K562 (cell line): ENCODE data around the gene CHAF1A. TPM values are rescaled to one million over a fixed set of nuclear protein-coding genes. Genes with fewer than 3 reads are reported as not detected.

Experiments
- DACH1 ChIP-seq: fragments of 450-650 bp; IDR thresholded peaks from 2 replicates; pipeline ENCODE4 v1.6.1; 2018; ENCODE audit not compliant: partially characterized antibody
- E2F3 ChIP-seq: fragments of 250-450 bp; sonication (Bioruptor Pico); IDR thresholded peaks from 2 replicates; pipeline ENCODE4 v1.4.0; 2020; ENCODE audit warnings: mild to moderate bottlenecking
- EZH2 ChIP-seq: IDR thresholded peaks from 2 replicates; pipeline ENCODE4 v1.6.1; 2012; ENCODE audit warnings: low read depth, mild to moderate bottlenecking, inconsistent platforms, low read length, borderline replicate concordance
- MYC ChIP-seq, 2 experiments: fragments of 250-450 bp in 1 of 2; sonication (Bioruptor Pico) in 1 of 2; IDR thresholded peaks; 2 replicates each; pipeline versions ENCODE4 v1.5.1 to v1.6.1; 2012 to 2021; ENCODE audit warnings: low read depth in 2 of 2, borderline replicate concordance in 1 of 2, improper control_type of control experiment in 1 of 2, low read length in 1 of 2, mild to moderate bottlenecking in 1 of 2, moderate library complexity in 1 of 2
- NR1H2 ChIP-seq: sonication (generic); formaldehyde crosslinking; IDR thresholded peaks from 2 replicates; pipeline ENCODE4 v1.4.0; 2020; ENCODE audit warnings: mild to moderate bottlenecking, missing genetic modification reagents
- NR2C1 ChIP-seq, 2 experiments: fragments of 450-650 bp; IDR thresholded peaks; 2 replicates each; pipeline ENCODE4 v1.6.1; 2017; ENCODE audit warnings: mild to moderate bottlenecking in 2 of 2, antibody characterized with exemption in 1 of 2, inconsistent platforms in 1 of 2, missing compliant biosample characterization in 1 of 2, missing genetic modification characterization in 1 of 2
- POLR3A ChIP-seq: IDR thresholded peaks from 2 replicates; pipeline ENCODE4 v1.6.1; 2011; ENCODE audit warnings: borderline replicate concordance, mild to moderate bottlenecking, moderate library complexity; ENCODE audit not compliant: insufficient read length, insufficient read depth; ENCODE audit errors: extremely low read depth
- SIRT6 ChIP-seq: IDR thresholded peaks from one replicate; pipeline ENCODE4 v1.6.1; 2012; ENCODE audit warnings: low read depth, mild to moderate bottlenecking, control low read depth, inconsistent platforms, low read length, moderate library complexity
- SP2 ChIP-seq: IDR thresholded peaks from 2 replicates; pipeline ENCODE4 v1.6.1; 2011; ENCODE audit warnings: mild to moderate bottlenecking, low read depth, low read length, moderate library complexity; ENCODE audit not compliant: poor library complexity, severe bottlenecking; ENCODE audit errors: extremely low read depth
- YY1 ChIP-seq, 3 experiments: IDR thresholded peaks; 2 replicates each; pipeline ENCODE4 v1.6.1; 2011; ENCODE audit warnings: low read length in 2 of 3, mild to moderate bottlenecking in 2 of 3, moderate library complexity in 2 of 3, borderline replicate concordance in 1 of 3, control low read depth in 1 of 3, low read depth in 1 of 3; ENCODE audit not compliant: insufficient read depth in 3 of 3, insufficient replicate concordance in 2 of 3, control insufficient read depth in 1 of 3, insufficient read length in 1 of 3; ENCODE audit errors: extremely low read depth in 1 of 3
- ZNF311 ChIP-seq: fragments of 250-450 bp; sonication (Bioruptor Pico); IDR thresholded peaks from 2 replicates; pipeline ENCODE4 v1.4.0; 2020; ENCODE audit warnings: mild to moderate bottlenecking, moderate library complexity
- ZNF354B ChIP-seq: fragments of 250-450 bp; sonication (Bioruptor Pico); IDR thresholded peaks from 2 replicates; pipeline ENCODE4 v1.4.0; 2020
- ZNF79 ChIP-seq: fragments of 250-450 bp; sonication (Bioruptor Pico); IDR thresholded peaks from 2 replicates; pipeline ENCODE4 v1.4.0; 2020; ENCODE audit warnings: low read depth, mild to moderate bottlenecking, moderate library complexity
- polyA plus RNA-seq, 8 experiments: library from polyadenylated mRNA; depleted of rRNA in 4 of 8; stranded (reverse) in 5 of 8; unstranded in 3 of 8; fragments of >200 nt; fragmentation: Nextera tagmentation in 2 of 8; fragmentation: Illumina TruSeq in 1 of 8; extraction: Ambion mirVana in 2 of 8; extraction: Trizol in 1 of 8; gene quantifications; 2 replicates each; pipeline versions ENCODE4 v1.2.1 to v1.2.3, GENCODE V29; 2011 to 2014; ENCODE audit warnings: inconsistent platforms in 1 of 8, missing spikeins in 1 of 8
- total RNA-seq, 7 experiments: library from RNA; depleted of rRNA in 6 of 7; stranded (reverse); fragments of >200 nt in 6 of 7; fragmentation: Illumina TruSeq in 2 of 7; extraction: Trizol in 2 of 7; gene quantifications; 2 replicates each; pipeline versions ENCODE4 v1.2.1 to v1.2.3, GENCODE V29; 2011 to 2021; ENCODE audit warnings: low replicate concordance in 1 of 7
- TF ChIP-seq, protein P1 (sequence below), 2 experiments: fragments of 200-800 bp in 1 of 2; sonication (Bioruptor generic) in 1 of 2; sonication (generic) in 1 of 2; formaldehyde crosslinking in 1 of 2; IDR thresholded peaks in 1 of 2; conservative IDR thresholded peaks in 1 of 2; 2 replicates each; pipeline versions ENCODE4 v1.5.0 to v1.6.1; 2016 to 2020; ENCODE audit warnings: missing compliant biosample characterization in 1 of 2, missing genetic modification characterization in 1 of 2, missing genetic modification reagents in 1 of 2
- TF ChIP-seq, protein P2 (sequence below): fragments of 250-450 bp; sonication (Bioruptor Pico); IDR thresholded peaks from 2 replicates; pipeline ENCODE4 v1.5.0; 2021
- TF ChIP-seq, protein P3 (sequence below): fragments of 450-650 bp; IDR thresholded peaks from 2 replicates; pipeline ENCODE4 v1.6.1; 2018; ENCODE audit warnings: mild to moderate bottlenecking, low read depth; ENCODE audit not compliant: partially characterized antibody
- TF ChIP-seq, protein P4 (sequence below): fragments of 250-450 bp; sonication (Bioruptor Pico); IDR thresholded peaks from 2 replicates; pipeline ENCODE4 v1.9.0; 2021; ENCODE audit warnings: mild to moderate bottlenecking
- TF ChIP-seq, protein P5 (sequence below): fragments of 250-450 bp; sonication (Bioruptor Pico); IDR thresholded peaks from 2 replicates; pipeline ENCODE4 v1.5.1; 2021; ENCODE audit warnings: mild to moderate bottlenecking

Gene CHAF1A
- total and polyA plus RNA-seq, 9 of the 15 experiments (the other 6 are each of a cell fraction or from before 2014, with no cell fraction given), result 1.6 to 86.9 (median 45.2) TPM

DNA sequence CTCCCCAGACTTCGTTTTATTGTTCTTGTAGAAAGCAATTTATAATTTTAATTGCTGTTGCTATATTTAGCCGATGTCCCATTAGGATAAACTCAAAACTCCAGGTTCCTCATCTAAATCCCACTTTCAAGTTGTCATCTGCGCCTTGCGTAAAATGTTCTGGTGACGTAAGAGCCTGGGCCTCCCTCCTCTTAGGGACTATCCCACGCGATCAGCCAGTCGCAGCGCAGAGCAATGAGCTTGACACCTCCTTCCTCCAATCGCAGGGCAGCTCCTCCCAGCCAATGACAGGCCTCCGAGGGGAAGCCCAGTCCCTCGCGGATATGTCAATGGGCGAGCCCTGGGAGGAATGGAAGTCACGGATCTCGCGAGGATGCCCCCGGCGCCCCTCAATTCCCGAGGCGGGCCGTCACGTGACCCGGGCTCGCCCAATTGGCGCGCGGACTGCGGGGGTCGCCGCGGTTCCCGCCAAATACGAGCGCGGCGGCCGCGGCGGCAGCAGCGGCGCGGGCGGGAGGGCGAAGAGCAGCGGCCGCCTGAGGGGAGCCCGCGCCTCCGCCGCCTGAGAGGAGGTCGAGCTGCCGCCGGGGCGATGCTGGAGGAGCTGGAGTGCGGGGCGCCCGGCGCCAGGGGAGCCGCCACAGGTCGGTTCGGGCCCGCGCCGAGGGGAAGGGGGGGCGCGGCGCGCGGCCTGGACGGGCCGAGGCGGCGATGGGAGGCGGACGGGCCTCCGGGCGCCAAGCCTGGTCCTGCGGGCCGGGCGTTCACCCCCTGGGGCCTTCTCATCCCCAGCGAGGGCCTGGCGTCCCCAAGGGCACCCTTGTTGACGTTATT is at the start of gene CHAF1A (continued):
- TF ChIP-seq, protein P1, sequence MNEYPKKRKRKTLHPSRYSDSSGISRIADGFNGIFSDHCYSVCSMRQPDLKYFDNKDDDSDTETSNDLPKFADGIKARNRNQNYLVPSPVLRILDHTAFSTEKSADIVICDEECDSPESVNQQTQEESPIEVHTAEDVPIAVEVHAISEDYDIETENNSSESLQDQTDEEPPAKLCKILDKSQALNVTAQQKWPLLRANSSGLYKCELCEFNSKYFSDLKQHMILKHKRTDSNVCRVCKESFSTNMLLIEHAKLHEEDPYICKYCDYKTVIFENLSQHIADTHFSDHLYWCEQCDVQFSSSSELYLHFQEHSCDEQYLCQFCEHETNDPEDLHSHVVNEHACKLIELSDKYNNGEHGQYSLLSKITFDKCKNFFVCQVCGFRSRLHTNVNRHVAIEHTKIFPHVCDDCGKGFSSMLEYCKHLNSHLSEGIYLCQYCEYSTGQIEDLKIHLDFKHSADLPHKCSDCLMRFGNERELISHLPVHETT (CRISPR knock-in tag; conservative IDR thresholded peaks at IDR 0.05 in 1 of 2, IDR thresholded peaks at IDR 0.05 in 1 of 2), result peak in 1 of 2 experiments; percentile 81; a peak in 2 of 4 replicates
- TF ChIP-seq SP2, result peak; percentile 83
- TF ChIP-seq SIRT6, result no peak
- TF ChIP-seq YY1 (IDR thresholded peaks at IDR 0.05; ENCODE audit: borderline replicate concordance in 1 of 3, control insufficient read depth in 1 of 3, extremely low read depth in 1 of 3, insufficient read depth in 3 of 3, insufficient read length in 1 of 3, insufficient replicate concordance in 2 of 3, low read depth in 1 of 3, low read length in 2 of 3), result peak in 2 of 3 experiments; percentile 21 to 50
- no peak for TF ChIP-seq DACH1
- TF ChIP-seq NR1H2, result no peak
- TF ChIP-seq EZH2, result no peak
- no peak for TF ChIP-seq NR2C1 (IDR thresholded peaks at IDR 0.05)
- no peak for TF ChIP-seq NR2C1 (tag; IDR thresholded peaks at IDR 0.05)
- no peak for TF ChIP-seq POLR3A
- TF ChIP-seq, protein P2, sequence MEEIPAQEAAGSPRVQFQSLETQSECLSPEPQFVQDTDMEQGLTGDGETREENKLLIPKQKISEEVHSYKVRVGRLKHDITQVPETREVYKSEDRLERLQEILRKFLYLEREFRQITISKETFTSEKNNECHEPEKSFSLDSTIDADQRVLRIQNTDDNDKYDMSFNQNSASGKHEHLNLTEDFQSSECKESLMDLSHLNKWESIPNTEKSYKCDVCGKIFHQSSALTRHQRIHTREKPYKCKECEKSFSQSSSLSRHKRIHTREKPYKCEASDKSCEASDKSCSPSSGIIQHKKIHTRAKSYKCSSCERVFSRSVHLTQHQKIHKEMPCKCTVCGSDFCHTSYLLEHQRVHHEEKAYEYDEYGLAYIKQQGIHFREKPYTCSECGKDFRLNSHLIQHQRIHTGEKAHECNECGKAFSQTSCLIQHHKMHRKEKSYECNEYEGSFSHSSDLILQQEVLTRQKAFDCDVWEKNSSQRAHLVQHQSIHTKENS, result no peak
- TF ChIP-seq E2F3 (CRISPR knock-in tag), result peak; percentile 99
- TF ChIP-seq, protein P3, sequence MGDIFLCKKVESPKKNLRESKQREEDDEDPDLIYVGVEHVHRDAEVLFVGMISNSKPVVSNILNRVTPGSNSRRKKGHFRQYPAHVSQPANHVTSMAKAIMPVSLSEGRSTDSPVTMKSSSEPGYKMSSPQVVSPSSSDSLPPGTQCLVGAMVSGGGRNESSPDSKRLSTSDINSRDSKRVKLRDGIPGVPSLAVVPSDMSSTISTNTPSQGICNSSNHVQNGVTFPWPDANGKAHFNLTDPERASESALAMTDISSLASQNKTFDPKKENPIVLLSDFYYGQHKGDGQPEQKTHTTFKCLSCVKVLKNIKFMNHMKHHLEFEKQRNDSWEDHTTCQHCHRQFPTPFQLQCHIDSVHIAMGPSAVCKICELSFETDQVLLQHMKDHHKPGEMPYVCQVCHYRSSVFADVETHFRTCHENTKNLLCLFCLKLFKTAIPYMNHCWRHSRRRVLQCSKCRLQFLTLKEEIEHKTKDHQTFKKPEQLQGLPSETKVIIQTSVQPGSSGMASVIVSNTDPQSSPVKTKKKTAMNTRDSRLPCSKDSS, result no peak
- TF ChIP-seq, protein P4, sequence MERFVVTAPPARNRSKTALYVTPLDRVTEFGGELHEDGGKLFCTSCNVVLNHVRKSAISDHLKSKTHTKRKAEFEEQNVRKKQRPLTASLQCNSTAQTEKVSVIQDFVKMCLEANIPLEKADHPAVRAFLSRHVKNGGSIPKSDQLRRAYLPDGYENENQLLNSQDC, result peak; percentile 72; the same call in 1 of the 2 replicates
- TF ChIP-seq MYC (IDR thresholded peaks at IDR 0.05; ENCODE audit: low read depth, low read length), result no peak; the same call in 1 of the 2 replicates
- no peak for TF ChIP-seq MYC (CRISPR knock-in tag; IDR thresholded peaks at IDR 0.05; ENCODE audit: borderline replicate concordance, low read depth)
- TF ChIP-seq ZNF79, result no peak
- TF ChIP-seq ZNF311 (CRISPR knock-in tag), result no peak
- TF ChIP-seq ZNF354B (CRISPR knock-in tag), result no peak
- TF ChIP-seq, protein P5, sequence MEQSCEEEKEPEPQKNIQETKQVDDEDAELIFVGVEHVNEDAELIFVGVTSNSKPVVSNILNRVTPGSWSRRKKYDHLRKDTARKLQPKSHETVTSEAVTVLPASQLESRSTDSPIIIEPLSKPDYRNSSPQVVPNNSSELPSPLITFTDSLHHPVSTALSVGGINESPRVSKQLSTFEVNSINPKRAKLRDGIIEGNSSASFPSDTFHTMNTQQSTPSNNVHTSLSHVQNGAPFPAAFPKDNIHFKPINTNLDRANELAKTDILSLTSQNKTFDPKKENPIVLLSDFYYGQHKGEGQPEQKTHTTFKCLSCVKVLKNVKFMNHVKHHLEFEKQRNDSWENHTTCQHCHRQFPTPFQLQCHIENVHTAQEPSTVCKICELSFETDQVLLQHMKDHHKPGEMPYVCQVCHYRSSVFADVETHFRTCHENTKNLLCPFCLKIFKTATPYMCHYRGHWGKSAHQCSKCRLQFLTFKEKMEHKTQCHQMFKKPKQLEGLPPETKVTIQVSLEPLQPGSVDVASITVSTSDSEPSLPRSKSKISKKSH (CRISPR knock-in tag), result no peak
